GM18873 (cell line): Measurements from ENCODE around the gene CGAS.
"Not testable (repeated sequence)": the region's sequence is repeated elsewhere in the genome, so short reads cannot be mapped to it uniquely, and the experiment has no call there.

ENCODE experiments used
- ATAC-seq: cut with Tn5 transposase; IDR thresholded peaks from one replicate; pipeline ENCODE4 v1.9.1; 2021; ENCODE audit warnings: mild to moderate bottlenecking, moderate library complexity, moderate number of reproducible peaks; ENCODE audit not compliant: unreplicated experiment, low FRiP score

Gene CGAS

GRCh38 chr6:73400656-73401055 is 51.4 kb downstream of the CGAS start:
- ATAC-seq = no peak

- ATAC-seq = no peak
Measured at GRCh38 chr6:73395875-73396274, 56.2 kb downstream of the CGAS start.

- no peak for ATAC-seq
Measured at GRCh38 chr6:73394577-73395354, 57.3 kb downstream of the CGAS start, which contains the start of gene DDX43. Gene DDX43, plus strand, starts transcription at chr6:73394828. Its CDS starts 78 bp downstream, at chr6:73394906.

- no peak for ATAC-seq
Measured at GRCh38 chr6:73393278-73393677, 58.8 kb downstream of the CGAS start.

- not testable (repeated sequence) for ATAC-seq
Measured at GRCh38 chr6:73392188-73392587, 59.9 kb downstream of the CGAS start.

- no peak for ATAC-seq
Measured at GRCh38 chr6:73391675-73392074, 60.4 kb downstream of the CGAS start.

- no peak for ATAC-seq
Measured at GRCh38 chr6:73389854-73390253, 62.2 kb downstream of the CGAS start.

GRCh38 chr6:73388800-73389512 is 63.1 kb downstream of the CGAS start:
- peak; percentile 71 for ATAC-seq

GRCh38 chr6:73388433-73388799 is 63.7 kb downstream of the CGAS start:
- ATAC-seq = no peak

- ATAC-seq = no peak
Measured at GRCh38 chr6:73382462-73383113, 69.5 kb downstream of the CGAS start.

GRCh38 chr6:73381531-73381930 is 70.6 kb downstream of the CGAS start:
- not testable (repeated sequence) for ATAC-seq

GRCh38 chr6:73377225-73377624 is 74.9 kb downstream of the CGAS start:
- ATAC-seq = no peak

GRCh38 chr6:73375216-73375615 is 76.9 kb downstream of the CGAS start:
- no peak for ATAC-seq
